Measurements from ENCODE around the gene UBE2G2.
A peak's percentile ranks its signal among the peaks of the same experiment; 100 is the strongest.

Gene UBE2G2

DNA sequence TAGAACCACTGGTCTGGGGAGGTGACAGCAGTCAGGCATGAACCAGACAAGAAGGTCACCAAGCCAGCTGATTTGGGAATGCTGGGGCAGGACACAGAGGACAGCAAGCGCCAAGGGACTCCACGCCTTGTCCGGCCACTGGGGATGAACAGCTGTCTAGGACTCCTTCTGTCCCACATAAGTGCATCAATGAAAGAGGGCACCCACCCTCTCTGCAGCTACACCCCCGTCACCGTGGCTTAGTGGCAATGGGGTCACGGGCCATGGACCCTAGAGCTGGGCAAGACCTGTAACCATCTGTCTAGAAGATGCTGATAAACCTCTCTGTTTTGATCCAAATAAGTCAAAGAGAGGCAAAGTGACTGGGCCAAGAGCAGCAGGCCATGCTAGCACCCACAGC, 16.8 kb downstream of the UBE2G2 start:
- DNase-seq, result no peak

DNA sequence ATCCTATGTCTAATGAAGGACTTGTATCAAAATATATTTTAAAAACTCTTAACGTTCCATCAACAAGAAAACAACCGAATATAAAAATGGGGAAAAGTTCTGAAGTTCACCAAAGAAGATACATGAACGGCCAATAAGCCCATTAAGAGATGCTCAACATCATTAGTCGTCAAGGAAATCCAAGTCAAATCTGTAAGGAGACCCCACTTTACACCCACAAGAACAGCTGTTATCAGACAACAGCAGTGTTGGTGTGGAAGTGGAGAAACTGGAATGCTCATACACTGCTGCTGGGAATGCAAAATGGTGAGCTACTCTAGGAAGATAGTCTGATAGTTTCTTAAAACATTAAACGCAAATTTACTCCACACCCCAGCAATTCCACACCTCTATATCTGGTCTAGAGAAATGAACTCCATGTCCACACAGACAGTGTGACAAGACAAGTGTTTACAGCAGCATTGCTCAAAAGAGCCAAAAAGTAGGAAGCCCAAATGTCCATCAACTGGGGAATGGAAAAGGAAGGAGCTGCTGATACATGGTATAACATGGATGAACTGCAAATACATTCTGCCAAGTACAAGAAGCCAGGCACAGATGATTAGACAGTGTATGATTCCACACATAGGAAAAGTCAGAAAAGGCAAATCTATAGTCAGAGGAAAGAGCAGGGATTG, 18.5 kb downstream of the UBE2G2 start:
- DNase-seq, result no peak

DNA sequence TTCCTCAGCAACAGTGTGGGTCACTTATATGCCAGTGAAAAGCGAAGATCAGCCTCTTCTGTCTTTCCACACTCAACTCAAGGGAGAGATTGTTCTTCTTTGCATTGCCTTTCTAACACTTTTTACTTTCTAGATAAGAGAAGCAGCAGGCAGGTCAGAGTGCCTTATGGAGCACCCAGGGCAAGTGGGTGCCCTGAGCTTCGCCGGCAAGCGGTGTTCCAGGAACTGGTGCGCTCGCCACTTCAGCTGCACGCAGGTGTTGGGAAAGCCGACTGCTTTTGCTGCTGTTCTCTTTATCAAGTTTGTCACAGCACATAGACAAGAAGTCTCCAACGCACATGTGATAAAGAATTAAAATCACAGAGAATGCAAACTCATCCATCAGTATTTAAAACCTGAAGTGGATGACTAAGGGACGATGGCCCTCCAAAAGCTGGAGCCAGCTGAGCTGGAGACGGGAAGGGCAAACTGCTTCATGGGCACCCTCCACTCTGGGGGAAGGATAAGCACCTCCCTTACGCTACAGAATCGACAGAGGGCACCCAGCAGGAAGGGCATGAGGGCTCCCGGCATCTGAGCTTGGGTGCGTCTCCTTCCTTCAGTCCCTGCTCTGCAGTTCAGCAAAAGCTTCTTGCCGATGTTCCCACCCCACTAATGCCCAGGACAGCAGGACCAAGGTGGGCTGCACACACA, 20.7 kb downstream of the UBE2G2 start:
- no peak for DNase-seq

DNA sequence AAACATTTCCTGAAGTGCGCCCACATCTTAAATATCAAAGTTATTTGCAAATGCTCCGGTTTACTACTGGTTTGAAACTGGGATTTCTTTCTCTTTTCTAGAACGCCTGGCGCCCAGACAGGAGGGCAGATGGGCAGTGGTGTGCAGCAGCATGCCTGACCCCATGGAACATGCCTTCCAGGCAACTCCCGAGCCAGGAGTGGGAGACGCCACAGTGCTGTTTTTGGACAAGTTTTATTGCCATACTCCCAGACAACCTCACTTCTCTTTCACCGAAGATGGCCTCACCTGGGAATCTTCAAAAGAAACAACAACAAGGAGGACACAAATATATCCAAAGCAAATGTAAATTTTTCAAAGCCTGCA, 21.5 kb downstream of the UBE2G2 start:
- DNase-seq, result no peak

DNA sequence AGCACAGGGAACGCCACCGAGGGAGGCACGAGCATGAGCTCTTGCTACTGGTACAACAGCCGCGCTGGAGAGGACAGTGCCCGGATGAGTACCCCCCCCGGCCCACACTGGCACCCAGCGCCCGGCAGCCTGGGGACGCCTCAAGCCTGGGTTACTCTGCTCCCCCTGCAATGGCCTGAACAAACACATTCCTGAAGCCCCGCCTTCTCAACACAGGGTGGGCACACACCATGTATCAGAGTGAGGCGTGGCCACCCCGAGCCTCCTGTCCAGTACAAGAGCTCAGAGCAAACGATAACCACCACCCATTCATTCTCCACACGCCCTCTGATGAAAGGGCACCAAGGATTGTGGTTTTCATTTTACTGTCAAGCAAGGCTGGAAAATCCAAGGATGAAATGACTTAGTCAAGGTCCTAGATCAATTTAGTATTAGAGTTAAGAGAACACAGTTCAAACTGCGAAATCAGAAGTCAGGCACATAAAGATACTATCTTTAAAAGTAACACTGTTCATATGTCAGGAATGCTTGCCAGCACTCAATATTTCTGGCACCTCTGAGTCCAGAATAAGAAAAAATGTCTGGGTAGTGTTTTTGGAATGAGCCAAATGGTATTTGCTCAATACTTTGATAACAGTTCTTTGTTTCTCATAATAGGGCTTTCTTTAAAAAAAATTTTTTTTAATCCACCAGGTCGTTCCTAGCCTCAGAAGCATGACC, 22.0 kb downstream of the UBE2G2 start:
- no peak for DNase-seq

DNA sequence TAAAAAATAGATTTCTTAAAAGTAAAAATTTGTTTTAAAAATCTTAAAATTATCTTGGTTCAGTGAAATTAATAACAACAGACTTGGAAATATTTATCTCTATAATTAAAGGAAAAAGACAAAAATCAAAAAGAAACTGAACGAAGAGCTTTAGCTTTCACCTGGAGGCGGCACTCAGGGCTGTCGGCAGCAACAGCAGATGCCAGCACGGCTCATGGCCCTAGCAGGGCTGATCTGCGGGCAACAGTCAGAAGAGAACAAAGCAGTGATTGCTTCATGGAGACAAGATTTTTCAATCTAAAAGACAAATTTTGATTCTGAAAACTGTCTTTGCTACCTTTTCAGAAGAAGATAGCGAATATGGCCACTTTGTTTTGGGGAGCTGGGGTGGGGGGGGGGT, 22.6 kb downstream of the UBE2G2 start:
- no peak for DNase-seq

DNA sequence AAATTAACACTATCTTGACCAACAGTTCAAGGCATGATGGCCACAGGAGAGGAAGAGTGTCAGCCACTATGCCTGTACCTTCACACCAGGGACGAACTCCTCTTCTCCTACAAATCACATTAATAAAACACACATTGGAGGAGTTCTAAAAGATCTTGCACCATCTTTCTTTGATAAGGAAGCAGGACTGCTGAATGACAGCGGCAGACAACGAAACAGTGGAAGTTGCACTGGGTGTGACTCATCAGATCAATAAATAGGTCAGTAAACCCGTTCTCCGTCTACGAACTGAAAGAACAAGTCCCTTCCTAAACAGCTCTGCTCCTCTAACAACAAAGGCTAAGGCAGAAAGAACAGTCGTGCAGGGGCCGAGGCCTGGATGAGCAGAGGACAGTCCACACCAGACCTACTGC, 23.1 kb downstream of the UBE2G2 start:
- DNase-seq, result no peak

DNA sequence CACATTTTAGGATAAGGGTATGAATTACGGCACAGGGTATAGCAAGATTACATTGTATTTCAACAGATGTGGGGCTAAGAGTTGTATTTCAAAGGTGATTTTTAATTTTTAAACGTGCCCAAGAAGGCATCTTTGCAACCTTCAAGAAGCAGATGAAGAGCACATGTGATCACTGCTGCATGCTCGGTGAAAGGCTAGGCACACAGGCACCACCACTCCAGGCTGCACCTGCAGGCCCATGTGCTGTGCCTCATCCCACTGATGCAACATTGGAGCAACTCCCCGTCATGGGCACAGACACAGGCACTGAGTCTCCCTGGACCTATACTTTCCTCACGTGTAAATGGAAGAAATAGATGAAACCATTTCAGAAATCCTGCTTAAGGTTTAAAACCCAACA, 23.5 kb downstream of the UBE2G2 start:
- DNase-seq, result no peak

DNA sequence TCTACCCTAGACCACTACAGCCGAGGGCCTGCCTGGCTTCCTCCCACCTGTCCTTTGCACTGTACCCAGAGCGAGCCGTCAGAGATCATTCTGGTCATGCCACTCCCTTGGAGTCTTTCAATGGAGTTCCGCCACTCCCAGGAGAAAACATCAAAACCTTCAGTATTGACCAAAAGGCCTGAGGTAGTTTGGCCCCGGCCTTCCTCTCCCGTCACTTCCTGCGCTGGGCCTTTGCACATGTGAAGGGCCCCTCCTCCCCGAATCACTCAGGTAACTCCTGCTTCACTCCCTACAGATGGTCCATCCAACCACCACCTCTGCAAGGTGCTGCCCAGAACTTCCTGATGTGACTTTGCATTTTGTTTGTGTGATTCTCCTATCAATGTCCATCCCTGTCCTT, 26.6 kb downstream of the UBE2G2 start:
- DNase-seq, result no peak

DNA sequence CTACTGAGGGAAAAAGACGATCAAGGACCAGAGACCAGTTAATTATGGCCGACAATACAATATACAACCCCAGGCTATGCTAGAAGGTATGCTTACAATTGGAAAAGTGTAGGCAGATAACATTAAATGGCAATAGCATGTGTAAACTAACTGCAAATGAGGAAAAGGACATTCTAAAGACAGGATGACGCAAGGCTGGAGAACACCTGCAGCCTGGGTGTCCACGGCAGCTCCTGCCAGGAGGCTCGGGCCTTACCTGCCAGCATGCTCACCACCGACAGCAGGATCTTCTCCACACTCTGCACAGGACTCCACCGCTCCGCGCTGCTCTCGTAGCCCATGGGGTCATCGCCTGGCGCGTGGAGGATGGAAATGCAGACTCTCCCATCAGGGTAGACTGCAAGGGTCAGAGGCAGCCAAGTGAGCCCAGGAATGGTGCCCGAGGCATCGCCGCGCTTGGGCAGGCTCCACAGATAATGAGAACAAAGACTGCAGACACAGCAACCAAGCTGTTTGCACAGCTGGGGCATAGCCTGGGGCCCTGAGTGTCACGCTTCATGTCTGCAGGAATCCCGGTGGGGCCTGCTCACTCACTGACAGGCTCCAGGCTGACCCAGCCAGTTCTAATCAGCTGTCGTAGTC, 28.2 kb downstream of the UBE2G2 start:
- DNase-seq, result no peak

DNA sequence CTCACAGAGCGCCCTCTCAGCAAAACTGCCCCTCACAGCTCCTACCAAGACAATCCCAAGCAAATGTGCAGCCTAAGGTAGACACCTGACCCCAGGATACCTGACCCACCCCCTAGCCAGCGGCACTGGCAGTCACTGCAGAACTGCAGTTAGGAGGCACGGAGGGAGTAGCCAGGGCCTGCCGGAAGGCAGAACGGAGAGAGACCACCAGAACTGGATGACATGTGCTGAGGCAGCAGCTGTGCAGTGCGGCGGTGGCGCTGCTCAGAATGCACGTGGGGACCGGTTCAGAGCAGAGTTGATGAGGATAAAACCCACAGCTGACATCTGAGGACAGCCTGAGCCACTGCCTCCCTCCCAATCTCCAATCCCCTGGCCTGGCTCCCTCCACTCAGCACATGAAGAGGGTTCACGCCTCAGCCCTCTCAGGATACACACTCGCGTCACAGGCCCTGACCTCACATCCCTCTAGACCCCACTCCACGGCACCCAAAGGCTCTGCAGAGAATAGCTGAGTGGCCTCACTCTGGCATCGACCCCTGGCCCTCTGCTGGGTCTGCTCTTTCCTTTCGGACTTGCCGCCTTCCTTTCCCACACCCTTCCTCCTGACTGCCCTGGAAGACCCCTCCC, 29.6 kb downstream of the UBE2G2 start:
- DNase-seq, result no peak

DNA sequence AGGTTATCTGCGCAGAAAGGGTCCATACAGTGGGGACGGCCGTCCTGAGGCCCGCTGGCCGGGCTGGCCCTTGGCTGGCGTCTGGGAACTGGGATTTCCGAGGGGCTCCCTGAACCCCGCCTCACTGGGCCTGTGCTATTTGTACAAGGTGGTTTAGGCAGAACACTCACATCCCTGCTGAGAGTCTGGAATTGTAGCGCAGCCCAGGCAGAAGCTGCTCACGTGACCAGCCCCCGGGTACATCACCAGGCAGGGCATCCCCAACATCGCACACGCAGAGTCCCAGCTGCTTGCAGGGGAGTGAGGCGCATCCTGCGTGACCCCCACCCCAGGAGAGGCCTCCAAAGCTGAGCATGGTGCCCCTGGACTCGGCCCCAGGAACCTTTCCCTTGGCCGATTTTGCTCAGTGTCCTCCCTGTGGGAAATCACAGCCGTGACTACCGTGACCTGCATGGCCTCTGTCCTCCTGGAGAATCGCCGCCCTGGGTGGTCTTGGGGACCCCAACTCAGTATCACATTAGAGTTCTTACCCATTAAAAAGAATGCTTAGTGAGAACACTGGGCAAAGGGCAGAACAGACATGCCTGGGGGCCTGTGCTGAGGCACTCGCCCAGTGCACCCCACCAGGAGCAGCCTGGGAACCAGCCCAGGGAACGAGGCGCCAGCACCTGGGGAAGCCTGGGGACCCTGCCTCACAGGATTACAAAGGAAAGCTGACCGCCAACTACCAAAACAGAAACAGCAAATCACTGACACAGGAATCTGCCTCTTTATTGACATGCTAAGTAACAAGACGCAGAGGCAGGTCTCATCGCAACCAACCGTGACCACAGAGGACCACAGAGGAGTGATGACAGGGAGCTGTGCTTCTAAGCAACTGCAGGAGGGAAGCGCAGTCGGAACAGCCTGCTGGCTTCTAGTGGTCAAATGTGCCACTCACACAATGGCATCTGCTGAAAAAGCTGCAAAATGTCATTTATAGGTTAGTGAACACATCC, 33.5 kb downstream of the UBE2G2 start:
- no peak for DNase-seq

DNA sequence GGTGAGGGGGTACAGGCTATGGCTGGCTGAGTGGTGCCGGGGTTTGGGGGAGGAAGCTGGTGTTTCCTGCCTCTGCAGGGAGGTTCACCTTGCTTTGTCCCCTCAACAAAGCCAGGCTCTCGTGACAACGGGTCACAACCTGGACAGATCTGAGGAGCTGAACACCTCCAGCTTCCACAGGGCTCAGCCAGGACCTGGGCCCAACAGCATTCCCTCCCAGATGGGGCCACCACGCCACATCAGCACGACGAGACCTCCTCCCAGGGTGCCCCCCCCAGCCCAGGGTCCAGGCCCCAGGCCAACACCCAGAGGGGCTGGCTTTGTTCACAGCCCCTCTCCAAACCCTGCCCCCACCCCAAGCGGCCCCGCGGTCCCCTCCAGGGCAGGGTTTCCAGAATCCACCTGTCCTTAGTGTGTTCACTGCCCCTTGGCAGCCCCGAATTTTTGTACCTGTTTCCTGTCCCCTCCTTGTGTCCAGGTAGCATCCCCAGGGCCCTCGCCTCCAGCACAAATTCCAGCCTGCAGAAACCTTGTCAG, 34.7 kb downstream of the UBE2G2 start:
- DNase-seq, result no peak

DNA sequence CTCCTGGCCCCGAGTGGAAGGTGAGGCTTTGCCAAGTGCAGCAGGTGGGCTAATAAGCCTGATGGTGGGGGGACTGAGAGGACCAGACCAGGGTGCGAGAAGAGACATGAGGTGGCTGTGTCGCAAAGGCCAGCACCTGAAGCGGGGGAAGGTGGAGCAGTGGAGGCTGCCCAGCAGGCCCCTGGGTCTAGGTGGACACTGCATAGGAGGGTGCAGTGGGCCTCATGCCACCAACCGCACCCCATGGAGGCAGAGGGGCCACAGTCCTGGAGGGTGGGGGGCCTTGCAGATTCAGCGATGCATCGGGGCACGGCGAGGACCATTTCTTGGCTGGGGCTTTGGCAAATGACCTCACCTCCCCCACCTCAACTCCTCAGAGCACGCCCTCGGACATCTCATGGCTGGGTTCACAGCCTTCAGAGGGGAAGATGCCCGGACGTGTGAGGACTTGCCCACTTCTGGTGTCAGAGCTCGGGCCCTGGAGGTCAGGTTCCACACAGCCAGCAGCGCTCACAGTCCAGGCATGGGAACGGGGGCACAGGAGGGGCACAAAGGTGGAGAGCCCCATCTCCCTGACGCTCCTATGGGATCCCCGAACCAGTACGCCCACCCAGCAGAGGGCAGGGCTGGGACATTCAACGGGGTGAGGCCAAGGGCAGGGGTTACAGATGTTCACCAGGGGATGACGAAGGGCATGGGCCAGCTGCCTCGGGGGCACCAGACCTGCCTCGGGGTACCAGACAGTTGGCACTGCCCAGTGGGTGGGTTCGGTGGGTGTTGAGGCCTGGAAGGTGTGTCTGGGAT, 35.4 kb downstream of the UBE2G2 start:
- DNase-seq, result no peak

DNA sequence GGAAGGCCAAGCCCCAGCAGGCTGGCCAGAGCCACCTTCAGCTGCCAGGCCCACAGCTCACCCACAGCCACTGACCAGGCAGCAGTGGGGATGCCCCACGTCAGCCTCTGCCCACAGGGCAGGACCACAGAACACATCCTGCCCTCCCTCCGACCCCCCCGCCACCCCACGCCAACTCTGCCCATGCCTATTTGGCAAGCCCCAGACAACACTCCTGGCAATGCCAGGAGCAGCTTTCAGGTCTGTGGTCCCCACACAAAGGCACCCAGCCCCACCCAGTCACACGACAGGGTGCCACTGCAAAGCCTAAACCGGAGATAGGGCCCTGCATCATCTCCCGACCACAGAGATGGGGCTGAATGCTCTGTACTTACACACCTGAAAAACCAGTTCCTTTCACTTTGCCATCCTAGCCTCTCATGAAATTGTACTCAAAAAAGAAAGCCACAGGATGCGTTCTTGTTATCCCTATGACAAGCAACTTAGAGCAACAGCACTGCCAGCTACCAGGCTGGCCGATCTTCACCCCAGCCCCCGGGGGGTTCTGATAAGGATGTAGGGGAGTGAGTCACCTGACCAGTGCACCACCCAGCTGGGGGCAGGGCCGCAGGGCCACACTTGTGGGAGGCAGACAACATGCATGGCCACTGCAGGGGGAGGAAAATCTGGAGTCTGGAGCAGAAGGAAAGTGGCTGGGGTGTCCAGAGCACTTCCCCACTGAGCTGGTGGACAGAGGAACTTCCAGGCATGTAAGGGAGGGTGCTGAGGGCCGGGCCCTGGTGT, 36.2 kb downstream of the UBE2G2 start:
- peak in 3 of 5 donors; percentile 8 to 66 (median 29) for DNase-seq

DNA sequence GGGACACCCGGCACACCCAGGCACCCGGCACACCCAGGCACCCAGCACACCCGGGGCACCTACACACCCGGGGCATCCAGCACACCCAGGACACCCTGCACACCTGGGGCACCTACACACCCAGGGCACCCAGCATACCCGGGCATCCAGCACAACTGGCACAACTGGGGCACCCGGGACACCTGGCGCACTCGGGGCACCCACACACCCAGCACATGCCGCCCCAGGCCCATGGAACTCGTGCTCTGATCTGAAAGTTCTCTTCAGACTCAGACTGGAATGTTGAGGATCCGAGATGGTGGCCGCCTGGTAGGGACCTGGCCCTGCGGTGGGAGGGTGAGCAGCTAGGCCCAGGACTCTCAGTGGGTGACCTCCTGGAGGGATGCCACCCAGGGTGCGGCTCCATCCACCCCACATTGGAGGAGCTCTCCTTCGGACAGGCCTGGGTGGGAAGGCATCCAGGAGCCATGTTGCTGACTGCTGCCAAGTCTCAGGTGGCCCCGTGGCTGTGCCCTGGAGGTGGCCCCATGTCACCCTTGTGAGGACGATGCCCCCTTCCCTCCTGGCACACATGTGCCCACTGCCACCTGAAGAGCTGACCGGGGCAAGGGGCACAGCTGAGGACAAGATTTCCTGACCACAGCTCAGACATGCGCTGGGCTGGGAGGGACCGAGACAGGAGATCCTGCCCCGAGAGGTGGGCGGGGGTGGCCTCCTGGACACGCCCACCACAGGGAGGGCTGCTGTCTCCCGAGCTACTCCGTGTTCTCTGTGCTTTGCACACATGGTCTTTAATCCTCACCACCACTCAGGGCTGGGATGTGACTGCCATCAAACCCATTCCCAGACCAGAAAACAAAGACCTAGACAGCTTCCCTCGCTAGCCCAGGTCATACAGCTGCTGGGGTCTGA, 37.0 kb downstream of the UBE2G2 start:
- DNase-seq, result no peak

DNA sequence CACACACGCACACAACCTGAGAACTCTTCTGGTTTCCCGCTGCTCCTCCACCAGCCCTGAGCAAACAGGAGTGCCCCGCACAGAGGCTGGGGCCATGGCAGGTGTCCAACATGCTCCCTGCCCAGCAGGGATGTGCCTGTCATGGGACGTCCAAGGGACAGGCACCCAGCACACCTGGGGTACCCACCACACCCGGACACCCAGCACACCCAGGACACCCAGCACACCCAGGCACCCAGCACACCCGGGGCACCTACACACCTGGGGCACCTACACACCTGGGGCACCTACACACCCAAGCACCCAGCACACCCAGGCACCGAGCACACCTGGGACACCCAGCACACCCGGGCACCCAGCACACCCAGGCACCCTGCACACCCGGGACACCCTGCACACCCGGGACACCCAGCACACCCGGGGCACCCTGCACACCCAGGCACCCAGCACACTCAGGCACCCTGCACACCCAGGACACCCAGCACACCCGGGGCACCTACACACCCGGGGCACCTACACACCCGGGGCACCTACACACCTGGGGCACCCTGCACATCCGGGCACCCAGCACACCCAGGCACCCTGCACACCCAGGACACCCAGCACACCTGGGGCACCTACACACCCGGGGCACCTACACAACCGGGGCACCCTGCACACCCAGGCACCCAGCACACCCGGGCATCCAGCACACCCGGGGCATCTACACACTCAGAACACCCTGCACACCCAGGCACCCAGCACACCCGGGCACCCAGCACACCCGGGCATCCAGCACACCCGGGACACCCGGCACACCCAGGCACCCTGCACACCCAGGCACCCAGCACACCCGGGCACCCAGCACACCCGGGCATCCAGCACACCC, 37.9 kb downstream of the UBE2G2 start:
- DNase-seq, result no peak

DNA sequence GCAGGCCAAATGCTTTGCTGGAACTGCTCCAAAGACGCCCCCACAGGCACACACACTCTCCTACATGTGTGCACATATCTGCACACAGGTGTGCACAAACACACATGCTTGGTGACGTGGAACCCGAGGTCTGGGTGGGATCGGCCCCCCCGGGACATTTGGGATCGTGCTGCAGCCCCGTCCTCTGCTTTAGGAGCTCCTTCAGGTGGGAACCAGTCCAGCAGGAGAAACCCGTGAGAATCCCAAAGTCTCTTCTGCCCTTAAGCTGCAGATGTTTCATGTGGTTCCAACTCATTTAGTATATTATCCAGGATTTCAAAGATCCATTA, 38.6 kb downstream of the UBE2G2 start:
- DNase-seq, result no peak

Measured in T-helper 1 cell (primary cell).